Stomach (tissue), 4 donors: ENCODE measurements around the gene MOB2.

Experiments used
- CTCF ChIP-seq, 7 experiments: fragments of 450-650 bp in 4 of 7; fragments of 200-600 bp in 3 of 7; sonication (generic) in 3 of 7; IDR thresholded peaks; one replicate each; pipeline ENCODE4 v1.5.1; 2016 to 2019; ENCODE audit warnings: antibody characterized with exemption in 7 of 7, control low read depth in 2 of 7, mild to moderate bottlenecking in 1 of 7
- EP300 ChIP-seq: sonication (generic); formaldehyde crosslinking; IDR thresholded peaks from one replicate; pipeline ENCODE4 v1.6.1; 2017; ENCODE audit warnings: antibody characterized with exemption
- POLR2A ChIP-seq, 4 donors: fragments of 450-650 bp; IDR thresholded peaks; one replicate each; pipeline ENCODE4 v1.6.1; 2016; ENCODE audit warnings: antibody characterized with exemption in 4 of 4, control low read depth in 2 of 4, mild to moderate bottlenecking in 1 of 4, moderate library complexity in 1 of 4
- POLR2AphosphoS5 ChIP-seq, 3 donors: sonication (generic); formaldehyde crosslinking; IDR thresholded peaks; one replicate each; pipeline ENCODE4 v1.6.1; 2016; ENCODE audit warnings: antibody characterized with exemption in 3 of 3

GRCh38 chr11:1467270-1467669 lies 19.3 kb downstream of the MOB2 start:
- no peak for TF ChIP-seq POLR2A (IDR thresholded peaks at IDR 0.05)
- TF ChIP-seq CTCF (IDR thresholded peaks at IDR 0.05), result no peak
- TF ChIP-seq POLR2AphosphoS5 (IDR thresholded peaks at IDR 0.05), result no peak
- no peak for TF ChIP-seq EP300
